Thoracic aorta (tissue), 2 donors: Measurements from ENCODE around the gene PPP1R12A. TPM values are rescaled to one million over a fixed set of nuclear protein-coding genes. Genes with fewer than 3 reads are reported as not detected.
A peak's percentile ranks its signal among the peaks of the same experiment; 100 is the strongest.

Experiments
- ATAC-seq: fragments of 150-250 bp; one replicate; pipeline ENCODE4 v1.8.0; 2017; ENCODE audit warnings: low read depth; ENCODE audit not compliant: insufficient number of reproducible peaks, low FRiP score
- DNase-seq: peaks from one replicate; pipeline ENCODE4 v3.0.0-alpha.2; 2020; ENCODE audit warnings: low spot score
- H3K27ac ChIP-seq, 2 donors: fragments of 200-600 bp; sonication (generic); 1 replicate in 1 of 2; 2 replicates in 1 of 2; pipeline ENCODE4 v1.5.1; 2016; ENCODE audit warnings: mild to moderate bottlenecking in 2 of 2, moderate library complexity in 2 of 2
- H3K27me3 ChIP-seq: fragments of 200-600 bp; sonication (generic); replicated peaks from 2 replicates; pipeline ENCODE4 v1.6.0; 2016; ENCODE audit warnings: mild to moderate bottlenecking; ENCODE audit not compliant: insufficient read depth
- H3K36me3 ChIP-seq: fragments of 200-600 bp; sonication (generic); one replicate; pipeline ENCODE4 v1.5.1; 2016
- H3K4me1 ChIP-seq, 2 donors: fragments of 200-600 bp; sonication (generic); 1 replicate in 1 of 2; 2 replicates in 1 of 2; pipeline versions ENCODE4 v1.5.1 to v1.6.0; 2016; ENCODE audit warnings: low read depth in 2 of 2, mild to moderate bottlenecking in 1 of 2; ENCODE audit not compliant: control insufficient read depth in 1 of 2
- H3K4me3 ChIP-seq: fragments of 200-600 bp; sonication (generic); 2 replicates; pipeline ENCODE4 v1.5.1; 2016; ENCODE audit warnings: mild to moderate bottlenecking
- H3K9me3 ChIP-seq: fragments of 200-600 bp; sonication (generic); 2 replicates; pipeline ENCODE4 v1.5.1; 2016
- CTCF ChIP-seq: fragments of 200-600 bp; sonication (generic); IDR thresholded peaks from one replicate; pipeline ENCODE4 v1.5.1; 2019; ENCODE audit warnings: antibody characterized with exemption
- total RNA-seq, 2 donors: library from RNA; depleted of rRNA; stranded (reverse); fragments of >200 nt; gene quantifications; one replicate each; pipeline versions ENCODE4 v1.1.0 to v1.2.3, GENCODE V29; 2016

PPP1R12A gene
- total RNA-seq, 2 donors from 2014 or later = 151 to 199 TPM

GRCh38 chr12:79782172-79782900 is 152.6 kb downstream of the PPP1R12A start:
- TF ChIP-seq CTCF = no peak
- Histone ChIP-seq H3K4me3 (no peak overlapping the region), H3K36me3 (peaks cover 6% of the 10 kb centered on the region), H3K27ac (peak overlapping the region; percentile 6 to 51), H3K27me3 (no peaks in the 10 kb centered on the region), H3K4me1 (peaks cover 5 to 6% of the 10 kb centered on the region in 2 donors), H3K9me3 (no peaks in the 10 kb centered on the region)
- no peak for DNase-seq
- no peak for ATAC-seq

- Histone ChIP-seq H3K27me3 (no peaks in the 10 kb centered on the region), H3K27ac (no peak overlapping the region), H3K4me3 (no peak overlapping the region), H3K9me3 (no peaks in the 10 kb centered on the region), H3K36me3 (peaks cover 10% of the 10 kb centered on the region), H3K4me1 (peaks cover 18 to 24% of the 10 kb centered on the region in 2 donors)
- TF ChIP-seq CTCF = no peak
- DNase-seq = no peak
- ATAC-seq = no peak
These were observed 156.0 kb downstream of the PPP1R12A start for GRCh38 chr12:79778802-79779448.

- Histone ChIP-seq H3K36me3 (peaks cover 10% of the 10 kb centered on the region), H3K9me3 (no peaks in the 10 kb centered on the region), H3K4me3 (no peak overlapping the region), H3K4me1 (peaks cover 13 to 18% of the 10 kb centered on the region in 2 donors), H3K27ac (peak overlapping the region; percentile 16 to 52), H3K27me3 (no peaks in the 10 kb centered on the region)
- DNase-seq = no peak
- no peak for ATAC-seq
- no peak for TF ChIP-seq CTCF
These were observed 158.8 kb downstream of the PPP1R12A start for GRCh38 chr12:79776111-79776510.

- Histone ChIP-seq H3K27ac (peak overlapping the region; percentile 16 to 52), H3K9me3 (no peaks in the 10 kb centered on the region), H3K4me3 (no peak overlapping the region), H3K27me3 (no peaks in the 10 kb centered on the region), H3K36me3 (peaks cover 10% of the 10 kb centered on the region), H3K4me1 (peaks cover 13 to 18% of the 10 kb centered on the region in 2 donors)
- DNase-seq (no peak), ATAC-seq (no peak)
- TF ChIP-seq CTCF = no peak
These were observed 159.4 kb downstream of the PPP1R12A start for GRCh38 chr12:79775355-79776027.

- H3K27me3 ChIP-seq = no peaks in the 10 kb centered on the region
- peaks cover 8% of the 10 kb centered on the region for H3K36me3 ChIP-seq
- DNase-seq (no peak), ATAC-seq (no peak)
- H3K27ac ChIP-seq = no peak overlapping the region
- peaks cover 13 to 29% of the 10 kb centered on the region in 2 donors for H3K4me1 ChIP-seq
- H3K4me3 ChIP-seq = no peak overlapping the region
- H3K9me3 ChIP-seq = no peaks in the 10 kb centered on the region
- TF ChIP-seq CTCF = no peak
These were observed 161.0 kb downstream of the PPP1R12A start for GRCh38 chr12:79773896-79774295.
